ENCODE measurements around the gene TPD52L1. TPM values are rescaled to one million over a fixed set of nuclear protein-coding genes. Genes with fewer than 3 reads are reported as not detected.

TPD52L1 gene
- total and polyA plus RNA-seq, 2 of the 4 experiments (the other 2 are of a cell fraction) = 10.2 to 13.5 TPM

DNA sequence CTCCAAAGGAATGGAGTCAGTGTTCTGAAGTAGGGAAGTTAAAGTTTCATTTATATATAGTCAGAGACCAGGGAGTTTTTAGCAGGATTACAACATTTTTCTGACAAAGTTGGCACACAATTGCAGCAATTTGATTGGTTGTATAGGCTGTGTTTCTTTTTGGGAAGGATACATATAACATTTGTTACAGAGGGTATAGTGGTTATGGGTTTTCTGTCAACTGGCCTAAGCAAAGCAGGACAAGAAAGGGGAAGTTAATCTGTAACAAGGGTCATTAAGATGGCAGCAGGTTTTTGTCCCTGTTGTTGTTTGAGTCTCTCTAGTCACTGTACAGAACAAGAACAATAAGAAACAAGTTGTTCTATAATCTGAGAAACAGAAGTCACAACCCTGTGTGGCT lies 41.4 kb downstream of the TPD52L1 start:
- in situ Hi-C loops (cut with MboI; ENCODE audit: low sequenced_read_pairs) (no loop called here), dilution Hi-C loops (cut with HindIII; ENCODE audit: low sequenced_read_pairs, unreplicated experiment) (no loop called here), intact Hi-C loops (cut with micrococcal nuclease) (no loop called here)
- Histone ChIP-seq H4K8ac (ENCODE audit: low read depth in 2 of 2, low read length in 2 of 2) (no peak overlapping the region), H2AK5ac (ENCODE audit: low read depth, low read length) (no peak overlapping the region), H3K4me1 (ENCODE audit: control insufficient read depth, insufficient read depth, low read length) (peaks cover 10% of the 10 kb centered on the region), H3K27ac (ENCODE audit: insufficient read depth, low read length) (no peak overlapping the region), H2AK9ac (replicated peaks; ENCODE audit: low read depth, low read length, poor library complexity) (no peak overlapping the region), H3K4me2 (ENCODE audit: low read depth, low read length) (no peak overlapping the region), H3K4ac (ENCODE audit: low read depth, low read length) (no peak overlapping the region), H4K5ac (ENCODE audit: low read depth, low read length) (no peak overlapping the region), H3K4me3 (ENCODE audit: insufficient read depth, low read depth, low read length) (no peak overlapping the region), H3K18ac (ENCODE audit: low read depth, low read length) (no peak overlapping the region), H2BK5ac (ENCODE audit: low read depth, low read length, poor library complexity, severe bottlenecking) (no peak overlapping the region), H3K9me1 (ENCODE audit: insufficient read depth, low read length) (peaks cover 3% of the 10 kb centered on the region; the same call in 1 of the 2 replicates), H3K9me3 (ENCODE audit: control insufficient read depth, insufficient read depth, low read length) (no peaks in the 10 kb centered on the region), H3K27me3 (ENCODE audit: control insufficient read depth, insufficient read depth, low read length) (no peaks in the 10 kb centered on the region), H3K56ac (ENCODE audit: extremely low read depth, insufficient read depth, low read length) (no peak overlapping the region), H2AFZ (replicated peaks; ENCODE audit: low read length, poor library complexity) (no peak overlapping the region), H2BK15ac (ENCODE audit: low read depth, low read length) (no peak overlapping the region), H2BK120ac (ENCODE audit: low read depth, low read length) (no peak overlapping the region), H3K14ac (replicated peaks; ENCODE audit: low read depth, low read length) (no peak overlapping the region), H3K36me3 (ENCODE audit: control insufficient read depth, insufficient read depth, low read length) (no peaks in the 10 kb centered on the region), H3K9ac (ENCODE audit: low read depth, low read length) (no peak overlapping the region), H2BK20ac (ENCODE audit: low read depth, low read length) (no peak overlapping the region), H3K23ac (ENCODE audit: low read depth, low read length) (no peak overlapping the region), H4K91ac (ENCODE audit: insufficient read depth, low read depth, low read length) (no peak overlapping the region), H4K20me1 (ENCODE audit: insufficient read depth, low read length) (no peaks in the 10 kb centered on the region), H3K79me1 (ENCODE audit: low read depth in 1 of 2, low read length in 2 of 2) (no peaks in the 10 kb centered on the region)
- DNase-seq (no peak), ATAC-seq (ENCODE audit: low read depth) (no peak)
- TF ChIP-seq RCOR1 (IDR thresholded peaks at IDR 0.05; ENCODE audit: insufficient replicate concordance, low read length) = no peak
- TF ChIP-seq MAZ (IDR thresholded peaks at IDR 0.05; ENCODE audit: borderline replicate concordance, low read depth, low read length) = no peak
- no peak for TF ChIP-seq FOS (IDR thresholded peaks at IDR 0.05; ENCODE audit: low read depth, low read length)
- TF ChIP-seq MAFK (IDR thresholded peaks at IDR 0.05; ENCODE audit: low read depth, low read length) = no peak
- no peak for TF ChIP-seq MXI1 (IDR thresholded peaks at IDR 0.05; ENCODE audit: borderline replicate concordance, low read depth, low read length)
- TF ChIP-seq BHLHE40 (IDR thresholded peaks at IDR 0.05; ENCODE audit: low read depth, low read length) = no peak
- no peak for TF ChIP-seq CEBPB (IDR thresholded peaks at IDR 0.05; ENCODE audit: low read depth, low read length)
- TF ChIP-seq, protein P1, sequence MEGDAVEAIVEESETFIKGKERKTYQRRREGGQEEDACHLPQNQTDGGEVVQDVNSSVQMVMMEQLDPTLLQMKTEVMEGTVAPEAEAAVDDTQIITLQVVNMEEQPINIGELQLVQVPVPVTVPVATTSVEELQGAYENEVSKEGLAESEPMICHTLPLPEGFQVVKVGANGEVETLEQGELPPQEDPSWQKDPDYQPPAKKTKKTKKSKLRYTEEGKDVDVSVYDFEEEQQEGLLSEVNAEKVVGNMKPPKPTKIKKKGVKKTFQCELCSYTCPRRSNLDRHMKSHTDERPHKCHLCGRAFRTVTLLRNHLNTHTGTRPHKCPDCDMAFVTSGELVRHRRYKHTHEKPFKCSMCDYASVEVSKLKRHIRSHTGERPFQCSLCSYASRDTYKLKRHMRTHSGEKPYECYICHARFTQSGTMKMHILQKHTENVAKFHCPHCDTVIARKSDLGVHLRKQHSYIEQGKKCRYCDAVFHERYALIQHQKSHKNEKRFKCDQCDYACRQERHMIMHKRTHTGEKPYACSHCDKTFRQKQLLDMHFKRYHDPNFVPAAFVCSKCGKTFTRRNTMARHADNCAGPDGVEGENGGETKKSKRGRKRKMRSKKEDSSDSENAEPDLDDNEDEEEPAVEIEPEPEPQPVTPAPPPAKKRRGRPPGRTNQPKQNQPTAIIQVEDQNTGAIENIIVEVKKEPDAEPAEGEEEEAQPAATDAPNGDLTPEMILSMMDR (conservative IDR thresholded peaks at IDR 0.05; ENCODE audit: low read depth, low read length) = no peak
- TF ChIP-seq POLR2A (IDR thresholded peaks at IDR 0.05; ENCODE audit: low read depth, low read length) = no peak
- TF ChIP-seq SMC3 (IDR thresholded peaks at IDR 0.05; ENCODE audit: low read depth, low read length) = no peak
- no peak for TF ChIP-seq NFE2L2 (IDR thresholded peaks at IDR 0.05; ENCODE audit: low read depth, low read length)
- TF ChIP-seq, protein P2, sequence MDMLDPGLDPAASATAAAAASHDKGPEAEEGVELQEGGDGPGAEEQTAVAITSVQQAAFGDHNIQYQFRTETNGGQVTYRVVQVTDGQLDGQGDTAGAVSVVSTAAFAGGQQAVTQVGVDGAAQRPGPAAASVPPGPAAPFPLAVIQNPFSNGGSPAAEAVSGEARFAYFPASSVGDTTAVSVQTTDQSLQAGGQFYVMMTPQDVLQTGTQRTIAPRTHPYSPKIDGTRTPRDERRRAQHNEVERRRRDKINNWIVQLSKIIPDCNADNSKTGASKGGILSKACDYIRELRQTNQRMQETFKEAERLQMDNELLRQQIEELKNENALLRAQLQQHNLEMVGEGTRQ (IDR thresholded peaks at IDR 0.05; ENCODE audit: low read depth, low read length) = no peak
- TF ChIP-seq, protein P3, sequence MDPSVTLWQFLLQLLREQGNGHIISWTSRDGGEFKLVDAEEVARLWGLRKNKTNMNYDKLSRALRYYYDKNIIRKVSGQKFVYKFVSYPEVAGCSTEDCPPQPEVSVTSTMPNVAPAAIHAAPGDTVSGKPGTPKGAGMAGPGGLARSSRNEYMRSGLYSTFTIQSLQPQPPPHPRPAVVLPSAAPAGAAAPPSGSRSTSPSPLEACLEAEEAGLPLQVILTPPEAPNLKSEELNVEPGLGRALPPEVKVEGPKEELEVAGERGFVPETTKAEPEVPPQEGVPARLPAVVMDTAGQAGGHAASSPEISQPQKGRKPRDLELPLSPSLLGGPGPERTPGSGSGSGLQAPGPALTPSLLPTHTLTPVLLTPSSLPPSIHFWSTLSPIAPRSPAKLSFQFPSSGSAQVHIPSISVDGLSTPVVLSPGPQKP (IDR thresholded peaks at IDR 0.05; ENCODE audit: borderline replicate concordance, low read depth, low read length) = no peak
- TF ChIP-seq RAD21 (IDR thresholded peaks at IDR 0.05; ENCODE audit: low read length) = no peak
- no peak for TF ChIP-seq RFX5 (IDR thresholded peaks at IDR 0.05; ENCODE audit: low read depth, low read length)
- no peak for TF ChIP-seq CHD1 (IDR thresholded peaks at IDR 0.05; ENCODE audit: low read depth, low read length)
- CTCF ChIA-PET = no interaction called here
- POLR2A ChIA-PET (ENCODE audit: unreplicated experiment) = no interaction called here
- no TSS peak for BruUV-seq (replicated peaks)

Data from IMR-90 (cell line).